ENCODE results near the gene XRN1. TPM values are rescaled to one million over a fixed set of nuclear protein-coding genes. Genes with fewer than 3 reads are reported as not detected.

XRN1 gene
- total and polyA plus RNA-seq, 10 of the 15 experiments (the other 5 are each of a cell fraction or from before 2014, with no cell fraction given), result 1.7 to 38.8 (median 15.5) TPM

DNA sequence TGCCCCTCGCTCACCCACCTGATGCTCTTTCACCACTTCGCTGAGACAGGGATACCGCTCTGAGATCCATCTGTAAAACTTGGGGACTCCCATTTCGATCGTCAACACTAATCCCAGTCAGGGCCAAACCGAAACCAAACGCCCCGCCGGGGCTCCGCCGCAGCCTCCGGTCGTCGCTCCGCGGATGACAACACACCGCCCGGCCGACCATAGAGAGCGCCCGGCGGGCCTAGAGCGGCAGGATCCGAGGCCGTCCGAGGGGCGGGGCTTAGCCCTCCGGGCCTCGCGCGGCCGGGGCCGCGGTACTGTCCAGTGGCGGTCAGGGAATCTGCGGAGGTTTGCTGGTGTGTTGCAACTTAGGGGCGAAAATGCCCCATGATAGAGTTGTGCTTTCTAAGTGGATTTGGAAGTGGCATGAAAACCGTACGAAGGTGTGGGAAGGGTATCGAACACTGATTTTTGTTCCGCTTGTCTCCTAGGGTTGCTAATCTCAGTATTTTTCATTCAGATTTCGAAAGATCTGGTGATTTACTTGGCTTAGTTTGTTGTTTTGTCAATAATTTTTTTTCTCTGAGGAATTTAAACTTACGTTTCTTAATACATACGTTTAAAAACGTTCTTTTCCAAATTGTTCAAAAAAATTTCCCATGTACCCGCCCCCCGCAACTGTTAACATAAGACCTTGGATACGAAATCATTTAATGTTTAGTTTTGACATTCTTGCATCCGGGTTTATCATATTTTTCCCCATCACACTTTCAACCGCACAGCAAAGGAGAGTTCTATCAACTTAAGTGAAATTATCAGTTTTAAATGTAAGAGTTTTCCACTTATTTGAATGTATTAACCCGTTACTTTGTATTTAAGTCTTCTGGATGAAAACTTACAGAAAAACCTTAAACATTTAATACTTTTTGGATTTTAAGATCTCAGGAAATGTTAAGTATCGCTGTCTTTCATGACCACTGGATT, at the start of gene XRN1 (continued):
- TF ChIP-seq, protein P1, sequence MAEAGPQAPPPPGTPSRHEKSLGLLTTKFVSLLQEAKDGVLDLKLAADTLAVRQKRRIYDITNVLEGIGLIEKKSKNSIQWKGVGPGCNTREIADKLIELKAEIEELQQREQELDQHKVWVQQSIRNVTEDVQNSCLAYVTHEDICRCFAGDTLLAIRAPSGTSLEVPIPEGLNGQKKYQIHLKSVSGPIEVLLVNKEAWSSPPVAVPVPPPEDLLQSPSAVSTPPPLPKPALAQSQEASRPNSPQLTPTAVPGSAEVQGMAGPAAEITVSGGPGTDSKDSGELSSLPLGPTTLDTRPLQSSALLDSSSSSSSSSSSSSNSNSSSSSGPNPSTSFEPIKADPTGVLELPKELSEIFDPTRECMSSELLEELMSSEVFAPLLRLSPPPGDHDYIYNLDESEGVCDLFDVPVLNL (IDR thresholded peaks at IDR 0.05; ENCODE audit: low read depth, low read length), result no peak
- no peak for TF ChIP-seq NFIC (IDR thresholded peaks at IDR 0.05; ENCODE audit: low read depth, low read length)

DNA sequence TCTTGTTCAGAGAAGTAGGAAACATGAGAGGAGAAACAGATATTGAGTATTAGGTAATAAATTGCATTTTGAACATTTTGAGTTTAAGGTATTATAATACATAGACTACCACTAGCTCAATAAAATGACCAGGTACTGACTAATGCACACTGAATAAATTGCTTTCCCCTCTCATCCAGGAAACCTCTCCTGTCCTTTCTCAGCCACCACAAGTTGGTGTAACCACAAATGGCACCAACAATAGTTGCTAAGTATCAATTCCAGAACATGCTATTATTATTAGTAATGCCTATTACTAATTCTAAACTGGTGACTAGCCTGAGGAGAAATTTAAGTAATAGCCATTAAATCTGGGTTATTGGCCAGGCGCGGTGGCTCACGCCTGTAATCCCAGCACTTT, 47.3 kb upstream of the XRN1 start:
- no peaks in the 10 kb centered on the region for H3K4me1 ChIP-seq (ENCODE audit: control insufficient read depth, insufficient read depth, low read length)
- no peak overlapping the region for H3K27ac ChIP-seq (ENCODE audit: control insufficient read depth, insufficient read depth)
- H3K36me3 ChIP-seq (ENCODE audit: control insufficient read depth in 2 of 2, insufficient read depth in 2 of 2, low read length in 1 of 2), result peaks cover 0 to 19% of the 10 kb centered on the region in 2 experiments; a peak in 3 of 4 replicates
- H3K4me3 ChIP-seq, result no peak overlapping the region
- BruUV-seq (replicated peaks), result no TSS peak
- POLR2A ChIA-PET, result no interaction called here
- H3K4me2 ChIP-seq (ENCODE audit: control insufficient read depth, insufficient read depth), result no peak overlapping the region
- DNase-seq (ENCODE audit: low read depth, low spot score) (no peak), FAIRE-seq (no peak), ATAC-seq (no peak)
- H3K27me3 ChIP-seq (replicated peaks in 1 of 2; ENCODE audit: control insufficient read depth in 2 of 2, insufficient read depth in 2 of 2, low read length in 1 of 2), result no peaks in the 10 kb centered on the region
- RAD21 ChIA-PET (ENCODE audit: unreplicated experiment), result no interaction called here
- CTCF ChIA-PET, result interaction anchor here (1.2 kb wide), 1 partner anchor 13 kb away, joined by 3 read pairs; no protein-coding TSS in a partner anchor
- H2AFZ ChIP-seq (ENCODE audit: control insufficient read depth, low read depth, low read length), result no peak overlapping the region
- SMC1A ChIA-PET (ENCODE audit: uncharacterized antibody, unreplicated experiment), result interaction anchor here (1.0 kb wide), 1 partner anchor 30 kb away, joined by 3 read pairs; no protein-coding TSS in a partner anchor
- H3K9ac ChIP-seq (ENCODE audit: control insufficient read depth, insufficient read depth, low read length), result no peak overlapping the region
- in situ Hi-C loops (cut with MboI), result no loop called here
- intact Hi-C loops (cut with micrococcal nuclease; ENCODE audit: unreplicated experiment), result no loop called here
- no peaks in the 10 kb centered on the region for H3K9me3 ChIP-seq (replicated peaks; ENCODE audit: control insufficient read depth, insufficient read depth, low read length)
- H3K79me2 ChIP-seq (ENCODE audit: control insufficient read depth, insufficient read depth, low read length), result no peaks in the 10 kb centered on the region
- H4K20me1 ChIP-seq (ENCODE audit: control insufficient read depth, insufficient read depth), result no peaks in the 10 kb centered on the region
- 97% methylated on average over 3 of the region's 3 CpGs for WGBS (ENCODE audit: insufficient coverage, insufficient replicate concordance, low lambda C conversion rate, missing lambda C conversion rate)
- TF ChIP-seq WRNIP1 (IDR thresholded peaks at IDR 0.05; ENCODE audit: borderline replicate concordance, low read depth, low read length) (no peak), ZNF207 (IDR thresholded peaks at IDR 0.05; ENCODE audit: borderline replicate concordance) (no peak), NFXL1 (IDR thresholded peaks at IDR 0.05; ENCODE audit: borderline replicate concordance) (no peak), SPI1 (IDR thresholded peaks at IDR 0.05; ENCODE audit: borderline replicate concordance, insufficient read depth, low read depth, low read length) (no peak), TCF12 (IDR thresholded peaks at IDR 0.05; ENCODE audit: low read depth, low read length) (no peak), TAF1 (IDR thresholded peaks at IDR 0.05; ENCODE audit: borderline replicate concordance, low read depth, low read length) (no peak), HDAC6 (IDR thresholded peaks at IDR 0.05; ENCODE audit: unreplicated experiment) (no peak), POLR2AphosphoS5 (IDR thresholded peaks at IDR 0.05; ENCODE audit: low read length) (no peak), MEF2B (IDR thresholded peaks at IDR 0.05; ENCODE audit: partially characterized antibody, poor library complexity, severe bottlenecking) (no peak), GABPA (IDR thresholded peaks at IDR 0.05; ENCODE audit: low read depth) (no peak), EP300 (IDR thresholded peaks at IDR 0.05; ENCODE audit: borderline replicate concordance in 1 of 2, control insufficient read depth in 1 of 2, low read depth in 2 of 2, low read length in 2 of 2) (no peak), TARDBP (IDR thresholded peaks at IDR 0.05; ENCODE audit: borderline replicate concordance) (no peak)
- TF ChIP-seq, protein P2, sequence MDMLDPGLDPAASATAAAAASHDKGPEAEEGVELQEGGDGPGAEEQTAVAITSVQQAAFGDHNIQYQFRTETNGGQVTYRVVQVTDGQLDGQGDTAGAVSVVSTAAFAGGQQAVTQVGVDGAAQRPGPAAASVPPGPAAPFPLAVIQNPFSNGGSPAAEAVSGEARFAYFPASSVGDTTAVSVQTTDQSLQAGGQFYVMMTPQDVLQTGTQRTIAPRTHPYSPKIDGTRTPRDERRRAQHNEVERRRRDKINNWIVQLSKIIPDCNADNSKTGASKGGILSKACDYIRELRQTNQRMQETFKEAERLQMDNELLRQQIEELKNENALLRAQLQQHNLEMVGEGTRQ (IDR thresholded peaks at IDR 0.05; ENCODE audit: borderline replicate concordance, low read depth, low read length), result no peak
- TF ChIP-seq, protein P3, sequence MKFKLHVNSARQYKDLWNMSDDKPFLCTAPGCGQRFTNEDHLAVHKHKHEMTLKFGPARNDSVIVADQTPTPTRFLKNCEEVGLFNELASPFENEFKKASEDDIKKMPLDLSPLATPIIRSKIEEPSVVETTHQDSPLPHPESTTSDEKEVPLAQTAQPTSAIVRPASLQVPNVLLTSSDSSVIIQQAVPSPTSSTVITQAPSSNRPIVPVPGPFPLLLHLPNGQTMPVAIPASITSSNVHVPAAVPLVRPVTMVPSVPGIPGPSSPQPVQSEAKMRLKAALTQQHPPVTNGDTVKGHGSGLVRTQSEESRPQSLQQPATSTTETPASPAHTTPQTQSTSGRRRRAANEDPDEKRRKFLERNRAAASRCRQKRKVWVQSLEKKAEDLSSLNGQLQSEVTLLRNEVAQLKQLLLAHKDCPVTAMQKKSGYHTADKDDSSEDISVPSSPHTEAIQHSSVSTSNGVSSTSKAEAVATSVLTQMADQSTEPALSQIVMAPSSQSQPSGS (IDR thresholded peaks at IDR 0.05; ENCODE audit: low read length), result no peak
